MM.1S (cell line): ENCODE data around the gene PDGFRB.

Experiments used
- EZH2 ChIP-seq: fragments of 300-600 bp; sonication (generic); optimal IDR thresholded peaks from 2 replicates; pipeline ENCODE3; 2017; ENCODE audit warnings: low read depth, mild to moderate bottlenecking, antibody characterized with exemption, low read length, mixed read lengths
- EZH2phosphoT487 ChIP-seq: fragments of 300-600 bp; sonication (generic); IDR thresholded peaks from 2 replicates; pipeline ENCODE4 v1.6.1; 2018; ENCODE audit warnings: antibody characterized with exemption, low read length
- TF ChIP-seq, protein P1 (sequence below): fragments of 300-600 bp; sonication (generic); IDR thresholded peaks from 2 replicates; pipeline ENCODE4 v1.5.1; 2016; ENCODE audit warnings: antibody characterized with exemption, low read length, mixed read lengths

DNA sequence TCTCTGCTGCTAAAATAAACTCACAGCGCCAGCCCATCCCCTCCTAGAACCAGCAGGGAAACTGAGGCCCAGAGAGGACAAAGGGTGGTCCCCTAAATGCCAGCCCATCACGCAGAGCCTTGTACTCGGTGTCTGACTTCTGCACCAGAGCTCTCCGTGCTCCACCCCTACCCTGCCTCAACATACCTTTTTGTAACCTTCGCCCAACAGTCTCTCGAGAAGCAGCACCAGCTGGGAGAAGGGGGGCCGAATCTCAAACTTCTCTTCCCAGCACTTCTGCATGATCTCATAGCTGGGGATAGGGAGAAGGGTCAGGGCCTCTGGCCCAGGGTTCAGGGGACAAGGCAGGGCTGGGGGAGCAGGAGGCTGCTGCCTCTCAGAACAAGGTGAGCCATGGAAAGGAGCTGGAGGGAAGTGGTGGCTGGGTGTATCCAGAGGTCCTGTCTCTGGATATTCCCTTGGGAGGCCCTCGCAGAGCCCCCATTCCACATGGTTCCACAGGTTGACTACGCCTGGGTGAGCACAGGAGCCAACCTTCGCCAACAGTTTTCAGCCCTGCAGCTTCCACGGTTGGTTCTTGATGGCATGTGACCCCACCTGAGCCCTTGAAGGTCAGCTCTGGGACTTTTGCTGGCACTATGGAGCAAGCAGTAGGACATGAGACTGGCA lies 37.0 kb downstream of the PDGFRB start:
- TF ChIP-seq, protein P1, sequence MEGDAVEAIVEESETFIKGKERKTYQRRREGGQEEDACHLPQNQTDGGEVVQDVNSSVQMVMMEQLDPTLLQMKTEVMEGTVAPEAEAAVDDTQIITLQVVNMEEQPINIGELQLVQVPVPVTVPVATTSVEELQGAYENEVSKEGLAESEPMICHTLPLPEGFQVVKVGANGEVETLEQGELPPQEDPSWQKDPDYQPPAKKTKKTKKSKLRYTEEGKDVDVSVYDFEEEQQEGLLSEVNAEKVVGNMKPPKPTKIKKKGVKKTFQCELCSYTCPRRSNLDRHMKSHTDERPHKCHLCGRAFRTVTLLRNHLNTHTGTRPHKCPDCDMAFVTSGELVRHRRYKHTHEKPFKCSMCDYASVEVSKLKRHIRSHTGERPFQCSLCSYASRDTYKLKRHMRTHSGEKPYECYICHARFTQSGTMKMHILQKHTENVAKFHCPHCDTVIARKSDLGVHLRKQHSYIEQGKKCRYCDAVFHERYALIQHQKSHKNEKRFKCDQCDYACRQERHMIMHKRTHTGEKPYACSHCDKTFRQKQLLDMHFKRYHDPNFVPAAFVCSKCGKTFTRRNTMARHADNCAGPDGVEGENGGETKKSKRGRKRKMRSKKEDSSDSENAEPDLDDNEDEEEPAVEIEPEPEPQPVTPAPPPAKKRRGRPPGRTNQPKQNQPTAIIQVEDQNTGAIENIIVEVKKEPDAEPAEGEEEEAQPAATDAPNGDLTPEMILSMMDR: no peak
- no peak for TF ChIP-seq EZH2
- no peak for TF ChIP-seq EZH2phosphoT487
